GM18951 (cell line): ENCODE results near the gene PTGFRN.

ENCODE experiments used
- POLR2A ChIP-seq: IDR thresholded peaks from 4 replicates; pipeline ENCODE4 v1.6.1; 2011; ENCODE audit warnings: mild to moderate bottlenecking; ENCODE audit not compliant: insufficient read length, insufficient read depth; ENCODE audit errors: extremely low read depth
- in situ Hi-C: fragments of 300-500 bp; cut with MboI; formaldehyde crosslinking; loops from one replicate; pipeline ENCODE4 v1.12.0; 2022; ENCODE audit warnings: low sequenced_read_pairs, mixed read lengths, inconsistent platforms; ENCODE audit not compliant: unreplicated experiment

Gene PTGFRN

GRCh38 chr1:116988248-116988647 is 78.5 kb downstream of the PTGFRN start:
- no peak for TF ChIP-seq POLR2A
- in situ Hi-C loops = no loop called here

GRCh38 chr1:116988908-116989307 is 79.2 kb downstream of the PTGFRN start:
- TF ChIP-seq POLR2A = no peak
- in situ Hi-C loops = no loop called here

GRCh38 chr1:116989835-116990234 is 80.1 kb downstream of the PTGFRN start:
- no peak for TF ChIP-seq POLR2A
- in situ Hi-C loops = no loop called here

- in situ Hi-C loops = no loop called here
These were observed 81.0 kb downstream of the PTGFRN start for GRCh38 chr1:116990612-116991151.

GRCh38 chr1:116991171-116991845 is 81.6 kb downstream of the PTGFRN start:
- in situ Hi-C loops = no loop called here

More at GRCh38 chr1:116990612-116991151, 81.0 kb downstream of the PTGFRN start:
- no peak for TF ChIP-seq POLR2A

GRCh38 chr1:116991918-116992317 is 82.2 kb downstream of the PTGFRN start:
- in situ Hi-C loops = no loop called here

More at GRCh38 chr1:116991171-116991845, 81.6 kb downstream of the PTGFRN start:
- TF ChIP-seq POLR2A = no peak

GRCh38 chr1:116993286-116993685 is 83.6 kb downstream of the PTGFRN start:
- in situ Hi-C loops = no loop called here
- no peak for TF ChIP-seq POLR2A

More at GRCh38 chr1:116991918-116992317, 82.2 kb downstream of the PTGFRN start:
- no peak for TF ChIP-seq POLR2A

- in situ Hi-C loops = no loop called here
- TF ChIP-seq POLR2A = no peak
These were observed 84.7 kb downstream of the PTGFRN start for GRCh38 chr1:116994411-116994810.

- no peak for TF ChIP-seq POLR2A
- in situ Hi-C loops = no loop called here
These were observed 87.3 kb downstream of the PTGFRN start for GRCh38 chr1:116997066-116997465.

GRCh38 chr1:116997636-116998035 is 87.9 kb downstream of the PTGFRN start:
- in situ Hi-C loops = no loop called here
- TF ChIP-seq POLR2A = no peak

- TF ChIP-seq POLR2A = no peak
- in situ Hi-C loops = no loop called here
These were observed 89.9 kb downstream of the PTGFRN start for GRCh38 chr1:116999596-116999995.

GRCh38 chr1:117000142-117000541 is 90.4 kb downstream of the PTGFRN start:
- in situ Hi-C loops = no loop called here
- TF ChIP-seq POLR2A = no peak

GRCh38 chr1:117001254-117001927 is 91.7 kb downstream of the PTGFRN start, which contains the start of gene CD101:
Gene CD101 (plus strand): TSS chr1:117001760. CDS start chr1:117001818, 58 bp downstream.
- no peak for TF ChIP-seq POLR2A
- in situ Hi-C loops = no loop called here

- no peak for TF ChIP-seq POLR2A
These were observed 93.6 kb downstream of the PTGFRN start for GRCh38 chr1:117003223-117003875.

GRCh38 chr1:117007719-117008013 is 98.0 kb downstream of the PTGFRN start:
- TF ChIP-seq POLR2A = no peak
- in situ Hi-C loops = no loop called here

More at GRCh38 chr1:117003223-117003875, 93.6 kb downstream of the PTGFRN start:
- in situ Hi-C loops = no loop called here
